CD4-positive, CD25-positive, alpha-beta regulatory T cell (primary cell): ENCODE data around the gene PTHLH. TPM values are rescaled to one million over a fixed set of nuclear protein-coding genes. Genes with fewer than 3 reads are reported as not detected.
A peak's percentile ranks its signal among the peaks of the same experiment; 100 is the strongest.

ENCODE experiments used
- ATAC-seq, 2 donors: fragments of 150-1000 bp; cut with Tn5 transposase; one replicate each; pipeline ENCODE4 v1.10.0; 2021; ENCODE audit warnings: low read depth in 2 of 2, moderate number of reproducible peaks in 2 of 2, moderate library complexity in 1 of 2
- DNase-seq, 3 donors: peaks; one replicate each; pipeline versions ENCODE4 v3.0.0 to v3.0.0-alpha.2; 2012 to 2022; ENCODE audit warnings: mixed read lengths in 1 of 3
- H3K27ac ChIP-seq: one replicate; pipeline ENCODE4 v1.7.0; 2013; ENCODE audit warnings: mild to moderate bottlenecking, low read length; ENCODE audit not compliant: insufficient read depth, poor library complexity, severe bottlenecking
- H3K27me3 ChIP-seq: one replicate; pipeline ENCODE4 v1.7.0; 2013; ENCODE audit warnings: low read length; ENCODE audit not compliant: control insufficient read depth, insufficient read depth
- H3K36me3 ChIP-seq: one replicate; pipeline ENCODE4 v1.7.0; 2013; ENCODE audit warnings: mild to moderate bottlenecking, low read length, moderate library complexity; ENCODE audit not compliant: control insufficient read depth, insufficient read depth
- H3K4me1 ChIP-seq: 2 replicates; pipeline ENCODE4 v1.7.0; 2013; ENCODE audit warnings: mild to moderate bottlenecking, low read length; ENCODE audit not compliant: insufficient read depth, control insufficient read depth, poor library complexity, severe bottlenecking
- H3K4me3 ChIP-seq: one replicate; pipeline ENCODE4 v1.7.0; 2013; ENCODE audit warnings: low read depth, mild to moderate bottlenecking, low read length, moderate library complexity
- H3K9me3 ChIP-seq, 2 experiments: 1 replicate in 1 of 2; 2 replicates in 1 of 2; pipeline ENCODE4 v1.7.0; 2013; ENCODE audit warnings: low read length in 2 of 2, mild to moderate bottlenecking in 1 of 2, moderate library complexity in 1 of 2; ENCODE audit not compliant: control insufficient read depth in 2 of 2
- H3K27ac Mint-ChIP-seq, 3 donors: one replicate each; pipeline ENCODE4 v1.8.0; 2020 to 2022; ENCODE audit warnings: mild to moderate bottlenecking in 3 of 3, mixed read lengths in 3 of 3, moderate library complexity in 2 of 3
- H3K27me3 Mint-ChIP-seq: one replicate; pipeline ENCODE4 v1.8.0; 2022; ENCODE audit warnings: mild to moderate bottlenecking, mixed read lengths
- H3K36me3 Mint-ChIP-seq: one replicate; pipeline ENCODE4 v1.8.0; 2020; ENCODE audit warnings: mixed read lengths
- H3K4me1 Mint-ChIP-seq, 4 donors: one replicate each; pipeline ENCODE4 v1.8.0; 2020 to 2022; ENCODE audit warnings: mixed read lengths in 4 of 4, mild to moderate bottlenecking in 1 of 4
- H3K4me3 Mint-ChIP-seq, 4 donors: one replicate each; pipeline ENCODE4 v1.8.0; 2020 to 2022; ENCODE audit warnings: mild to moderate bottlenecking in 4 of 4, mixed read lengths in 4 of 4, moderate library complexity in 3 of 4
- H3K9me3 Mint-ChIP-seq, 7 donors: one replicate each; pipeline ENCODE4 v1.8.0; 2020 to 2022; ENCODE audit warnings: mixed read lengths in 7 of 7, mild to moderate bottlenecking in 3 of 7, moderate library complexity in 2 of 7
- polyA plus RNA-seq, 4 donors: library from polyadenylated mRNA; unstranded; fragments of 300-500 nt; fragmentation: Illumina TruSeq; gene quantifications; one replicate each; pipeline ENCODE4 v1.2.3, GENCODE V29; 2021
- total RNA-seq: library from RNA; stranded (reverse); gene quantifications from one replicate; pipeline ENCODE4 v1.2.3, GENCODE V29; 2022

The PTHLH gene
- total and polyA plus RNA-seq, 5 donors from 2014 or later = 0.15 TPM; not detected in 4

DNA sequence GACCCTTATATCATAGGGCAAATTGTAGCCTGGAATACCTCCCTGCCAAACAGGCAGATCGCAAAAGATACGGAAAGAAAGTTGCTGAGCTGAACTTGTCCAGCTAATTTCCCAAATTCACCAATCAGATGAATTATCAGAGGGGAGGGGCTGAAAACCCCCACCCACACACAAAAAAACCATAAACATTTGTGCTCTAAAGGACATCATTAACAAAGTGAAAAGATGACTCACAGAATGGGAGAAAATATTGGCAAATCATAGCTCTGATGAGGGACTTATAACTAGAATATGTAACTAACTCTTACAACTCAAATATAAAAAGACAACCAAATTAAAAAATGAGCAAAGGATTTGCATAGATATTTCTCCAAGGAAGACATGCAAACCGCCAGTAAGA lies 36.3 kb downstream of the PTHLH start:
- Histone ChIP-seq H3K27ac (no peak overlapping the region), H3K4me3 (no peak overlapping the region), H3K4me1 (no peaks in the 10 kb centered on the region), H3K36me3 (no peaks in the 10 kb centered on the region), H3K27me3 (no peaks in the 10 kb centered on the region), H3K9me3 (no peaks in the 10 kb centered on the region)
- Mint-ChIP-seq H3K4me3 (no peak overlapping the region), H3K9me3 (no peaks in the 10 kb centered on the region), H3K4me1 (peaks cover 0 to 5% (median 0%) of the 10 kb centered on the region in 4 donors), H3K27me3 (no peaks in the 10 kb centered on the region), H3K36me3 (no peaks in the 10 kb centered on the region), H3K27ac (no peak overlapping the region)
- DNase-seq (no peak), ATAC-seq (no peak)

DNA sequence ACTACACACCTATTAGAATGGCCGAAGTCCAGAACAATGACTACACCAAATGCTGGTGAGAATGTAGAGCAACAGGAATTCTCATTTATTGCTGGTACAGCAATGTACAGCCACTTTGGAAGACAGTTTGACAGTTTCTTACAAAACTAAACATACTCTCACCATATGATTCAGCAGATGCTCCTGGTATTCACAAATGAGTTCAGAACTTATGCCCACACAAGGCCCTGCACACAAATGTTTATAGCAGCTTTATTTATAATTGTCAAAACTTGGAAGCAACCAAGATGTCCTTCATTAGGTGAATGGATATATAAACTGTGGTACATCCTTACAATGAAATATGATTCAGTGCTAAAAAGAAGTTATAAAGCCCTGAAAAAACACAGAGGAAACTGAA lies 38.3 kb downstream of the PTHLH start:
- H3K27me3 Mint-ChIP-seq = no peaks in the 10 kb centered on the region
- H3K4me3 Mint-ChIP-seq = peak overlapping the region in 1 of 4 donors; percentile 27
- Histone ChIP-seq H3K4me1 (no peaks in the 10 kb centered on the region), H3K36me3 (no peaks in the 10 kb centered on the region), H3K27me3 (no peaks in the 10 kb centered on the region), H3K4me3 (no peak overlapping the region), H3K9me3 (no peaks in the 10 kb centered on the region), H3K27ac (no peak overlapping the region)
- H3K27ac Mint-ChIP-seq = no peak overlapping the region
- H3K4me1 Mint-ChIP-seq = no peaks in the 10 kb centered on the region
- ATAC-seq (no peak), DNase-seq (no peak)
- H3K36me3 Mint-ChIP-seq = no peaks in the 10 kb centered on the region
- no peaks in the 10 kb centered on the region for H3K9me3 Mint-ChIP-seq

DNA sequence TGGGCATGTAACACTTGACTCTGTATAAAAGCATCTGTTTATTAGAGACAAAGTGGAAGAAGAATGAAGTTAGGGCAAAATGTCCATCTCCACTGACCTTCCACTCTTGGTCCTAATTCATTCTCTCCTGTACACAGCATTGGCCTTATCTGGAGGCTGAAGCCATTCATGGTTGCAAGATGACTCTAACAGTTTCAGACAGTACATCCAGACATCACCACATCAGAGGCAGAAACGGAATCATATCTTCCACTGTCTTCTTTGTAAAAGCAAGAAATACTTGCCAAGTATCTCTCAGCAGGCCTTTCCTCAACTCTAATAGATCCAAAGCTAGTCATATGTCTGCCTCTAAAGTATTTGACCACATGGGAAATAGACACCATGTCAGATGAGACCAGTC lies 41.1 kb downstream of the PTHLH start:
- Mint-ChIP-seq H3K4me1 (no peaks in the 10 kb centered on the region), H3K27ac (no peak overlapping the region), H3K36me3 (no peaks in the 10 kb centered on the region), H3K4me3 (no peak overlapping the region), H3K27me3 (no peaks in the 10 kb centered on the region), H3K9me3 (no peaks in the 10 kb centered on the region)
- ATAC-seq (no peak), DNase-seq (no peak)
- Histone ChIP-seq H3K36me3 (no peaks in the 10 kb centered on the region), H3K27me3 (no peaks in the 10 kb centered on the region), H3K4me3 (no peak overlapping the region), H3K27ac (no peak overlapping the region), H3K9me3 (no peaks in the 10 kb centered on the region), H3K4me1 (no peaks in the 10 kb centered on the region)

DNA sequence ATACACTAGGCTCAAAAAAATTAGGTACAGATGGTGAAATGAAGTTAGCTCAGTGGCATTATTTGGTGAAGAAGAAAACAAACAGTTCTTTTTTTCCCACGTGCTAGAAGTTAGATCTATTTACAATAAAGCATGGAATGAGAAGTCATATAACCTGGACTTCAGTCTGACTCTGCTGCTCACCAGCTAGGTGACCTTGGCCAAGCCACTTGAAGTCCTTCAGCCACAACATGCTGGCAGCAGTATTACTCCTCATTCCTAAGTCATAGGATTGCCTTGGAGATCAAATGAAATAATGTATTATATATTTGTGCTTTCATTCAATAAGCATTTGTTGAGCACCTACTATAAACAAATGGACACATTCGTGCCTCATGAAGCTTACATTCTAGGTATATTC lies 45.2 kb downstream of the PTHLH start:
- Histone ChIP-seq H3K27ac (no peak overlapping the region), H3K9me3 (no peaks in the 10 kb centered on the region), H3K4me1 (no peaks in the 10 kb centered on the region), H3K36me3 (no peaks in the 10 kb centered on the region), H3K4me3 (no peak overlapping the region), H3K27me3 (no peaks in the 10 kb centered on the region)
- DNase-seq = no peak
- no peaks in the 10 kb centered on the region for H3K27me3 Mint-ChIP-seq
- H3K4me1 Mint-ChIP-seq = no peaks in the 10 kb centered on the region
- ATAC-seq = no peak
- peaks cover 0 to 4% (median 0%) of the 10 kb centered on the region in 7 donors for H3K9me3 Mint-ChIP-seq
- no peaks in the 10 kb centered on the region for H3K36me3 Mint-ChIP-seq
- no peak overlapping the region for H3K27ac Mint-ChIP-seq
- no peak overlapping the region for H3K4me3 Mint-ChIP-seq

DNA sequence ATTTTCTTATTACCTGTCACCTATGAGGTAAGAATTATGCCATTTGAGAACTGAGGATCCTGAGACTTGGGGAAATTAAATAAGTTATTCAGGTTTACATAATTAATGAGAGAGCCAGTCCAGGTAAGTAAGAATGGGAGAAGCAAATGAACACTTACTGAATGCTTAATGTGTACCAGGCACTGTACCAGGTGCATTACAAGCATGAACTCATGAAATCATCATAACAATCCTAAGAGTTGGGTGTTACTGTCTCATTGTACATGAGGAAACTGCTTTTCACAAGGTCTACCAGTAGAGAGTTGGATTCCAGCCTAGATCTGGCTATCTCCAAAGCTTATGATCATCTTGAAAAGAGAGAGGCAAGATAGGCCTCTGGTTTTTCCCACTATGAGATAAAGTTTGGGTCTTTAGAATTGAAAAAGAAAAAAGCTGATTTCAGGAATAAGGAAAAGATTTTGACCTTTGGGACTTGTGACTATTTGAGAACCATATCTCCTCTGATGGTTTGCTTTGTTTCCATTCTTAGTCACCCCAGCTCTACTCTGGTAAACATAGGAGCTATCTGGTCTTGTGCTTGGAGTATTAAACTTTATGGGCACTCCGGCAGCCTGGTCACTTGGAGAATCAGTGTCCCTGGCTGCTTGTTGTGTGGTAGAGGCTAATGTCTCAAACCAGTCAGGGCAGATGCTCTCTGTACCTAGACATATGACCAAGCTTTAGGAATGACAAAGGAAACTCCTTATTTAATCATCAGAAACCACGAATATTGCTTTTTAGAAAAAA lies 48.0 kb downstream of the PTHLH start:
- no peaks in the 10 kb centered on the region for H3K4me1 Mint-ChIP-seq
- H3K9me3 ChIP-seq = no peaks in the 10 kb centered on the region
- DNase-seq (no peak), ATAC-seq (no peak)
- no peaks in the 10 kb centered on the region for H3K36me3 ChIP-seq
- no peak overlapping the region for H3K27ac ChIP-seq
- H3K4me3 Mint-ChIP-seq = no peak overlapping the region
- no peaks in the 10 kb centered on the region for H3K27me3 ChIP-seq
- H3K4me1 ChIP-seq = no peaks in the 10 kb centered on the region
- H3K4me3 ChIP-seq = no peak overlapping the region
- H3K27me3 Mint-ChIP-seq = no peaks in the 10 kb centered on the region
- peaks cover 0 to 4% (median 0%) of the 10 kb centered on the region in 7 donors for H3K9me3 Mint-ChIP-seq
- H3K36me3 Mint-ChIP-seq = no peaks in the 10 kb centered on the region
- no peak overlapping the region for H3K27ac Mint-ChIP-seq

DNA sequence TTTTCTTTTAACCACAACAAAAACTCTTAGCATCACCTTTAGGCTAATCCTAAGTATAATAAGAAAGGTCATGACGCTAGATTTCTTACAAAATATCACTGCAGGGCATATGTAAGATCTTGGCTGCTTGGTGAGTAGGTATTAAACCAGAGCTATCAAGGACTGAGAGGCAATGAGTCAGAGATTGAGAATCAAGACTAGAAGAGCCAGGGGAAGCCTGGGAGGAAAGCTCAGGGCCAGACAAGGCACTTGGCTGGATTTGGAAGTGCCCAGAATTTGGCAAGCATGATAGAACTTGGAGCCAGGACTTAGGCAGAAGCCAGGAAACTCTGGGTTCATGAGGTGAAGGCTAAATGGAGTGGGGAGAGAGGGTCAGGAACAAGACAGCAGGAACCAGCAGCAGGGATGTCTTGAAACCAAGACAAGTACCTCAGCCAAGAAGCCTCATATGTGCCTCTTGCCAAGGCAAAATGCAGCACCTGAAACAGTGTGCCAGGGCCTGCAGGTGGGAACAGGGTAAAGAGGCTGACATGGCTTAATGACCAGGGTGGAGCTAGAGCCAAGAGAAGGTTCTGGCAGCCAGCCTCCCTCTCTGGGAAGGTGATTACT lies 49.9 kb downstream of the PTHLH start:
- no peaks in the 10 kb centered on the region for H3K4me1 Mint-ChIP-seq
- Histone ChIP-seq H3K4me1 (no peaks in the 10 kb centered on the region), H3K9me3 (no peaks in the 10 kb centered on the region), H3K36me3 (no peaks in the 10 kb centered on the region), H3K27me3 (no peaks in the 10 kb centered on the region), H3K27ac (no peak overlapping the region), H3K4me3 (no peak overlapping the region)
- no peak overlapping the region for H3K4me3 Mint-ChIP-seq
- no peak for ATAC-seq
- peak overlapping the region in 1 of 3 donors; percentile 16 for H3K27ac Mint-ChIP-seq
- H3K9me3 Mint-ChIP-seq = peaks cover 0 to 6% (median 0%) of the 10 kb centered on the region in 7 donors
- no peak for DNase-seq
- no peaks in the 10 kb centered on the region for H3K27me3 Mint-ChIP-seq
- no peaks in the 10 kb centered on the region for H3K36me3 Mint-ChIP-seq

DNA sequence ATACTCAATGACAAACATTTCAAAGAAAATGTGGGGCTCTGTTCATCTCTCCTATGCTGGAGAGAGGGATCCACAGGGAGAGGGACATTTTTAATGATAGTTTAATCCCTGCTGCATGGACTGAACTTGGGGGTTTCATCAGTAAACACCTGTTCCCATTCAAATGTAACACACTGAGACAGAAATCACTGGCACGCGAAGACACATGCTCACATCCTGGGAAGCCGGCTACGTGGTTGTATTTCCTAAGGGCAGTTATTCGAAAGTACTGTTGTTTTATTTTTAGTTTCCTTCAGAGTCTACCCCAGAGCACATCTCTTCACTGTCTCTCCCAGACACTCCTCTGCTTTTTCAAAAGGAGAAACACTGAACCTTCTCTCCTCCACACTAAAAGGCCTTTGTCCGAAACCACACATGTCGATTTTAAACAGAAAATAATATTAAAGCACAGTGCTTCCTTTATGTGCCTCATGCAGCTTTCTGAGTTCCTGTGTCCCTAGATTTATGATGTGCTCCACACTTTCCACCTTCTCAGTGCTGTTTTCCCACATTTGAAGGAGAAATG lies 52.8 kb downstream of the PTHLH start:
- no peak overlapping the region for H3K27ac ChIP-seq
- Mint-ChIP-seq H3K36me3 (no peaks in the 10 kb centered on the region), H3K4me3 (no peak overlapping the region), H3K27ac (no peak overlapping the region), H3K9me3 (peaks cover 0 to 6% (median 0%) of the 10 kb centered on the region in 7 donors), H3K4me1 (peaks cover 0 to 5% (median 0%) of the 10 kb centered on the region in 4 donors), H3K27me3 (no peaks in the 10 kb centered on the region)
- no peak for DNase-seq
- H3K9me3 ChIP-seq = no peaks in the 10 kb centered on the region
- no peak overlapping the region for H3K4me3 ChIP-seq
- no peaks in the 10 kb centered on the region for H3K36me3 ChIP-seq
- no peak for ATAC-seq
- H3K4me1 ChIP-seq = no peaks in the 10 kb centered on the region
- no peaks in the 10 kb centered on the region for H3K27me3 ChIP-seq
